ENCODE data around the gene ZNF594.
"Not testable (repeated sequence)": the region's sequence is repeated elsewhere in the genome, so short reads cannot be mapped to it uniquely, and the experiment has no call there.

ZNF594 gene

DNA sequence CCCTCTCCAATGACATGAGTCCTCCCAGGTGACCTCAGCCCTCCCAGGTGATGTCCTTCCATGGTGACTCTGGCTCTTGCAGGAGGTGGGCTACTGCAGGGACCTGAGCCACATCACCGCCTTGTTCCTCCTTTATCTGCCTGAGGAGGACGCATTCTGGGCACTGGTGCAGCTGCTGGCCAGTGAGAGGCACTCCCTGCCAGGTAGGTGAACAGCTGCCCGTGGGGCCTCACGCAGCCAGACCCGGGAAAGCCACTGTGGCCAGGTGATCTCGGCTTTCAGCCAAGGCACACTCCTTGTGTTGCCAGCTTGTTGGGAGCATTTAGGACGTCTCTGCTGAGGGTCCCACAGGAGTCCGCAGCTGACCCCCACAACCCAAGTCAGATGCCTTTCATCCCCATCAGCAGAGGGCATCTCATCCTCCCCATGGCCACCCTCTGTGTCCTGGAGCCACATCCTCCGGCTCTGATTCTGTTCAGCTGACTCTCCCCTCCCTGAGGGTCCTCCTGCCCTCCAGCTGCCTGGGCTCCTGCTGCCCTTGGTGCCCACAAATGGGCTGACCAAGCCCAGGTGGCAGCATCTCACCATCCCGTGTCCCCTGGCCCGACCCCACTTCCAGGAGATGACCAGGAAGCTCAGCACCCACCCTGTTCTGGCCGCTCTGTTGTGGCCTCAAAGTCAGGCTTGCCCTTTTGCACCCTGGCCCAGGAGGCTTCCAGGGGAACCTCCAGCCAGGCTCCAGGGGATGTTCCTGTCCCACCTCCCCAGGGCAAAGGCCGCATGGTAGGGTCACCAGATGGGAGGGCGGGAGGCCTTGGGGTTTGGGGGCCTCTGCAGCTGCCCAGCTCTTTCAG lies 55.7 kb downstream of the ZNF594 start:
- no peak for DNase-seq

DNA sequence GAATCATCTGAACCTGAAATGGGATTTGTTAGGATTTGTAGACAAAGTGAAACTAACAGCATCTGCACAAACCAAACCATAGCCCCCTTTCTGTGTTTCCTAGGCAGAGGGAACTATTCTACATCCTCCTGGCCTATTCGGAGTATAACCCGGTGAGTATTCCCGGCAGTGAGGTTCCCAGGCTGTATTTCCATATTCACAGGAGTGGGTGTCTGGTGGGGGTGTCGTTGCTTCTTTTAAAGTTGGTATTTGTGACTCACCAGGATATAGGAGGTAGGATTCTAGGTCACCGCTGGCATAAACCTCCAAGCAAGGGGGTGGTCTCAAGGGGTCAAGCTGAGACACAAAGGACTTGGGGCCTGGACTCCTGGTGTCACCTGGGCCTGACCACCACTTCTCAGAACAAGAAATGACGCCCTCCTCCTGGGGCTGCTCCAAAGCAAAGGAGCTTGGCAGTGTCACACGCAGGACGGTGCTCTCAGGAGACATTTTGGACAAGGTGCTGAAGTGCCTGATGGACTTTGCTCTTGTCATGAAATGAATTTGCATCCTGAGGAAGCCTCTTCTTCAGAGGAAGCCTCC lies 56.4 kb downstream of the ZNF594 start:
- DNase-seq = not testable (repeated sequence)

DNA sequence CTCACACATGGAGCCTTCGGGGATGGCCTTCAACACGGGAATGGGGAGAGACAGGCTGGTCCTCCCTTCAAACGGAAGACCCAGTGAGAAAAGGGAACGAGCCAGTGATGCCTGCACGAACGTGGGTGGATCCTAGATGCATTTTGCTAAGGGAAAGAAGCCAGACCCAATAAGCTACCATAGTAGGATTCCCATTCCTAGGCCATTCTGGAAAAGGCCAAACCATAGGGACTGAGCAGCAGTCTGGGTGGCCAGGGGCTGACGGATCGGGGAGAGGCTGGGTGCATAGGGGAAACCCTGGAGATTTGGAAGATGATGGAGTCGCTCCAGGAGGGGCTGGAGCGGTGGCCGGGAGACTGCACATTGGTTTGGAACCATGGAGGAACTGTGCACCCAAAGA lies 57.1 kb downstream of the ZNF594 start:
- not testable (repeated sequence) for DNase-seq

DNA sequence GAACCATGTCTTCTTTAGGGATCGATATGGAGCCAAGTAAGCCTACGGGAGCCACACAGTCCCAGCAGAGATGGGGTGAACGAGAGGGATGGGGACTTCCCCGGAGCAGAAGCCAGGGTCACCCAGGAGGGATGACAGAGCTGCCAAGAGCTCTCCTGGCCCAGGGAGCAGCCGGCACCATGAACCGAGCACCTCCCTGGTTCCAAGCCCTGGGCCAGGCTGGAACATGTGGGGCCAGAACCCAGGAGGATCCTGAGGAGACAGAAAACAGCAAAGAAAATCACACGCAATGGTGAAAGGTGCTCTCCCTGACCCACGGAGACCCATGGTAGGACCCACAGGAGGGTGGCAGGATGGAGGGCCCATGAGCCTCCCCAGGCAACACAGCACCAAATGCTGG lies 57.7 kb downstream of the ZNF594 start:
- DNase-seq = not testable (repeated sequence)

DNA sequence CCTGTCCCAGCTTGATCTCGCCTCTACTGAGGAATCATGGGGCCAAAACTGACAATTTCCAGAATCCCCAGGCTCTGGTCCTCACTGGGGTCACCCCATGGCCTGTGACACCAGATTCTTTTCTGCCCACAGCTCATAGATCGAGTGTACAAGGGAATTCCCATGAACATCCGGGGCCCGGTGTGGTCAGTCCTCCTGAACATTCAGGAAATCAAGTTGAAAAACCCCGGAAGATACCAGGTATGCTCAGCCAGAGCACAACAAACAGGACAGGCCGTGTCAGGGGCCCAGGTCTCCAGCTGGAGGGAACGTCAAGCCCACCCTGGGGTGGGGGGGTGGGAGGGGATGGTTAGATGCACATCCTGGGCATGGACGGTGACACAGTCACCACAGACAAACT lies 58.4 kb downstream of the ZNF594 start:
- DNase-seq = no peak

DNA sequence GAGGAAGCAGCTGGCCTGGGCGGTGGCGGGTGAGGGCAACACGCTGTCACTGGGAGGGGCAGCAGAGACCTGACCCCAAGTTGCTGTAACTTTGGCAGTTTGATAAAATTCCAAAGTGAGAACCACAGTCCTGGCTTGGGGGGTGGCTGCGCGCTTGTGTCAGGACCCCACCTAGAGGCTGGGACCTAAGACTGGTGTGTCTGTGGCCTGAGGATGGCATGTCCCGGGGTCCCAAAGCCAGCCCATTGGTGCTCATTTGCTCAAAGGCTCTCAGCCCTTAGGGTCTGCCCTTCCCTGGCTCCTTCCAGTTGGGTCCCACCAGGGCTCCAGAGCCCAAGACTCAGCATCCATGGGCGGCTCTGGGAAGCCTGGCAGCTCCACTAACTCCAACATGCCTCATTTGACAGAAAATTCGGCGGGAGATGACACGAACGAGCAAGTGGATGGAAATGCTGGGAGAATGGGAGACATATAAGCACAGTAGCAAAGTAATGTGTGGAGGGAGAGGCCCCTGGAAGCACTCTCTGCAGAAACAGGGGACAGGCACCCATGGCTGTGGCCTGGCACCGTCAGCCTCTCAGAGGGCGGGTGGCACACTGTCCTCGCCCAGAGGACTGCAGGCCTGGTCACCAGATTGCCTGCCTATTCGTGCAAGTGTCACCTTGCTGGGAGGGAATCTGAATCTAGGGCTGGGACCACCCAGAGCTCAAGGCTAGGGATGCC lies 59.0 kb downstream of the ZNF594 start:
- DNase-seq = not testable (repeated sequence)

DNA sequence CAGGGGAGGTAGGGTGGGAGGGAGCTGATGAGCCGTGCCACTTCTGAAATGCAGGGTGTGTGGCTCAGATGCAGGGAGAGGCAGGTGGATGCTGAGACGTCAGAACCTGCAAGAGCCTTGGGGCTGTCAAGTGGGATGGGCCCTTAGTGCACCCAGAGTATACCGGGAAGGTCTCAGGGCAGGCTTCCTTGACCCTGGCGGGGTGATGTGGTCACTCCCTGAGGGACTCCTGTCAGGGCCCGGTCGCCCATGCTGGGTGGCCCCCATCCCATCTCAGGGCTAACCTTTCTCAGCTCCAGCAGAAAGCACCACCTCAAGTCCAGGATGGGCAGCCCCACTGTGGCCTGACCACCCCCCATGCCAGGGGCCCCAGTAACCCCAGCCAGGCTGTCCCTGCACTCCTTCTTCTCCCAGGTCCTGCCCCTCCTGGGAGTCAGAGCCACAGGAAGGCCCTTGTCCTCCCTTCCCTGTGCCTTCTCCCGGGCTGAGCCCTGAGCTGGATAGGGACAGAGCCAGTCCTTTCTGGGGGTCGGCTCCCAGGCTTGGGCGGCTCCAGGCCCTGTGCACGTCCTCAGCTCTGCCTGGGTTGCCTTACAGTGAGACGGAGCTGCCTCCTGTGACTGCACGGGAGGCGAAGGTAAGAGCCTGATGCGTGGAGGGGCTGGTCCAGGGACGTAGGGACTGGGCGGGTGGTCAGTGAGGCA lies 59.7 kb downstream of the ZNF594 start:
- DNase-seq = not testable (repeated sequence)

DNA sequence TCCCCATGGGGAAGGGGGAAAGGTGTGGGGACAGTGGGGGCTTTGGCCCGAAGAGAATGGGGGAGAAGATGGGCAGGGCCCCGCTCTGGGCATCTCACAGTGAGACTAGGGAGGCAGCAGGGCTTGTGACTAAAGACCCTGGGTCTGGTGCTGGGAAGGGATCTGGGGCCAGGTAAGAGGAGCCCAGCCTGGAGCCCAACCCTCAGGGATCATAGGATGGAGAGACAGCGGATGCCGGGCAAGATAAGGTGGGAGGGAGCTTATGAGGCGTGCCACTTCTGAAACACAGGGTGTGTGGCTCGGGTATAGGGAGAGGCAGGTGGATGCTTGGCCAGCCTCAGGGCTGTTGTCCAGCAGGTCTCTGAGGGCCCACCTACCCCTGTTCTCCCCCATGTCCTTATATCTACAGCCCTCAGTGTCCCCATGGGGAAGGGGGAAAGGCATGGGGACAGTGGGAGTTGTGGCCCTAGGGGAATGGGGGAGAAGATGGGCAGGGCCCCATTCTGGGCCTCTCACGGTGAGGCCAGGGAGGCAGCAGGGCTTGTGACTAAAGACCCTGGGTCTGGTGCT lies 60.4 kb downstream of the ZNF594 start:
- DNase-seq = no peak

DNA sequence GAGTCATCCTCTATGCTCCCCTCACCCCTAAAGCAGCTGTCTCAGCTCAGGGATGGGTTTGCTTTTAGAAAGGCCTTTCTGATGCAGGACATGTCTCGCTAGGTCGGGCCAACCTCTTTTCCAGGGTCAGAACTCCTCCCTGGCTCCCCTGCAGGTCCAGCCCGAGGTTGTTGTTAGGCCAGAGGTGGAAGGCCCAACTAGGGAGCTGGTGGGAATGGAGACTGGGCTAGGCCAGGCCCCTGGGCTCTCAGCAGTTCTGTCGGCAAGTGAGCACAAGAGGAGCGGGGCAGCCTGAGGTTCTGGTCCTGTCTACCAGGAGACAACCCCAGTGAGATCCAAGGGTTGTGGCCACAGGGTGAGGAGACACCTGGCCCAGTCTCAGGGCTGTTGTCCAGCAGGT lies 61.0 kb downstream of the ZNF594 start:
- DNase-seq = not testable (repeated sequence)

DNA sequence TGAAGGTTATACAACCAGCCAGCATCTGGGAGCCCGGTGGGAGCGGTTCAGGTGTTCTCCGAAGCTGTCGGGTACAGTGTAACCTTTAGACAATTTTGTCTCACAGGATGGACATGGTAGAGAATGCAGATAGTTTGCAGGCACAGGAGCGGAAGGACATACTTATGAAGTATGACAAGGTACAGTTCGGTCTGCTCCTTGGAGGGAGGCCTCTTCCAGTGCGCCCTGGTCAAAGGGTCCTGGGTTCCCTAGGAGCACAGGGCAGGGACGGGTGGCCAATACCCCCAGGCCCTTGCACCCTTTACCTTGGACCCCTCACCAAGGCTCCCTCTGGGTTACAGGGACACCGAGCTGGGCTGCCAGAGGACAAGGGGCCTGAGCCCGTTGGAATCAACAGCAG lies 61.4 kb downstream of the ZNF594 start:
- not testable (repeated sequence) for DNase-seq

DNA sequence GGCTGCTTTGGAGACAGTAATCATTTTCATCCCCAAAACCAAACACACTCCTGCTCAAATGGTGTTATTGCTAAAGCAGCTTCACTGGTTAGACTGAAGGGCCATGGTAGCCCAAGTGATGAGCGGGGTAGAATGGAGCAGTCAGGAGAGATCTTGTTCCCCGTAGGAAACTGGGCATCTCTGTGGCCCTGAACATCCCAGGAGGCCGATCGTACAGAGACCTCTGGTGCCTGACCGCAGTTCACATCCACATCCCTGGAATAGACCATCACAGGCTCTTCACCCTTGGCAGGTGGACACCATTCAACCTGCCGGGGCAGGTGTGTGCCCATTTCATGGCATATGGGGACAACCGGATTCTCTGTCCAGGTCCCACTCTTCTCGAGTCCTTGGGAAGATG lies 61.9 kb downstream of the ZNF594 start:
- DNase-seq = not testable (repeated sequence)
